Keratinocyte (primary cell): ENCODE data around the gene ARID3A.

Experiments
- CTCF ChIP-seq, 3 experiments: IDR thresholded peaks in 1 of 3; conservative IDR thresholded peaks in 1 of 3; optimal IDR thresholded peaks in 1 of 3; 2 replicates in 2 of 3; 3 replicates in 1 of 3; pipeline versions ENCODE3 to v1.5.1; 2011; ENCODE audit warnings: low read length in 3 of 3, mild to moderate bottlenecking in 3 of 3, moderate library complexity in 2 of 3, control low read depth in 1 of 3, inconsistent platforms in 1 of 3; ENCODE audit not compliant: insufficient read depth in 2 of 3; ENCODE audit errors: extremely low read depth in 1 of 3
- EZH2 ChIP-seq: IDR thresholded peaks from one replicate; pipeline ENCODE4 v1.6.1; 2012; ENCODE audit warnings: inconsistent platforms, mild to moderate bottlenecking, low read length, moderate library complexity

- TF ChIP-seq CTCF (optimal IDR thresholded peaks at IDR 0.05 in 1 of 3, IDR thresholded peaks at IDR 0.05 in 1 of 3, conservative IDR thresholded peaks at IDR 0.05 in 1 of 3; ENCODE audit: extremely low read depth in 1 of 3, insufficient read depth in 2 of 3, low read length in 3 of 3) (no peak), EZH2 (no peak)
These were observed 24.7 kb downstream of the ARID3A start for GRCh38 chr19:950352-951066.
